Measurements from ENCODE around the gene POMGNT1.

The POMGNT1 gene

DNA sequence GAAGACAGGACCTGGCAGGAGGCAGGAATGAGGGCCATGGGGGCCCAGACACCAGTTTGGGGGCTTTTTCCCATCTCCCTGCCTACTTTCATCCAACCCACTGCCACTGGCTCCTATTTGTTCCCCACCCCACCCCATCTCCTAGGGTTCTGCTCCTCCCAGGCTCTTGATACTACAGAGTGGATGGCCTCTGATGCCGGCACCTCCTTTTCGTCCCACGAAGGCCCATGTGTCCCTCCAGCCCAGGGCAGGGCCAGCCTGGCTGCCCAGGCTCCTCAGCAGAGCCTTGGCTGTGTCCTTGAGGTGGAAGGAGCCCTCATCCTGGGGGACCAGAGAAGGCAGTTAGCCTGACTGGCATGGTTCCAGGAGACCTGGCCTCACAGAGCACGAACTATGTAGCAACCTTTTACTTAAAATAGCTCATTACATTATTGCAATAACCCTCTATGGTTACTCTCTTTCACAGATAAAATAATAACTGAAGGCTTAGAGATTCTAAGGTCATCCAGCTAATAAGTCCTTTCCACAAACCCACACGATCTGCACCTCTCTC is 3.5 kb downstream of the POMGNT1 start:
- H3K4me1 Mint-ChIP-seq (ENCODE audit: low read depth) = peaks cover 11% of the 10 kb centered on the region
- H3K36me3 Mint-ChIP-seq (ENCODE audit: low read depth) = peaks cover 16% of the 10 kb centered on the region
- H3K27me3 Mint-ChIP-seq (ENCODE audit: low read depth) = no peaks in the 10 kb centered on the region
- H3K9me3 Mint-ChIP-seq = no peaks in the 10 kb centered on the region
- H3K27ac Mint-ChIP-seq = no peak overlapping the region
- no peak overlapping the region for H3K4me3 Mint-ChIP-seq

- Mint-ChIP-seq H3K9me3 (no peaks in the 10 kb centered on the region), H3K27ac (no peak overlapping the region), H3K4me3 (no peak overlapping the region), H3K4me1 (ENCODE audit: low read depth) (peaks cover 7% of the 10 kb centered on the region), H3K27me3 (ENCODE audit: low read depth) (no peaks in the 10 kb centered on the region), H3K36me3 (ENCODE audit: low read depth) (peaks cover 20% of the 10 kb centered on the region)
Measured at GRCh38 chr1:46193984-46194570, 4.2 kb downstream of the POMGNT1 start.

DNA sequence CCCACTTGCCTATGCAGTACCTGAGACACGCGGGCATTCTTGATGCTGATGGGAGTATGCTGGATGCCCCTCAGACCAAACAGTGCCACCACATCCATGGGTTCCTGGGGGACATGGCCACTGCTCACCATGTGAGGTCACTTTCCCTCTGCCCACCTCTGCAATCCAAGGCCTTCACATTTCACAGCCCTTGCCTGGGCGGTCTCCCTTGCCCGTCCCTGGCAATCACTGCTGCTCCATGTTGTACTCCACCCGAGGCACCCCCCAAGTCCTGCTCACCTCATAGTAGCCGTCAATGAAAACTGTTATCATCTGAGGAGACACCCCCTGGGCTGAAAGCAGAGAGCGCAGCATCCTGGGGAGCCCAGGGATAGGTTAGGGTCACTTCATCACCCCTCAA is 4.9 kb downstream of the POMGNT1 start:
- no peaks in the 10 kb centered on the region for H3K27me3 Mint-ChIP-seq (ENCODE audit: low read depth)
- peaks cover 4% of the 10 kb centered on the region for H3K4me1 Mint-ChIP-seq (ENCODE audit: low read depth)
- H3K4me3 Mint-ChIP-seq = no peak overlapping the region
- no peak overlapping the region for H3K27ac Mint-ChIP-seq
- H3K36me3 Mint-ChIP-seq (ENCODE audit: low read depth) = peaks cover 20% of the 10 kb centered on the region
- no peaks in the 10 kb centered on the region for H3K9me3 Mint-ChIP-seq

DNA sequence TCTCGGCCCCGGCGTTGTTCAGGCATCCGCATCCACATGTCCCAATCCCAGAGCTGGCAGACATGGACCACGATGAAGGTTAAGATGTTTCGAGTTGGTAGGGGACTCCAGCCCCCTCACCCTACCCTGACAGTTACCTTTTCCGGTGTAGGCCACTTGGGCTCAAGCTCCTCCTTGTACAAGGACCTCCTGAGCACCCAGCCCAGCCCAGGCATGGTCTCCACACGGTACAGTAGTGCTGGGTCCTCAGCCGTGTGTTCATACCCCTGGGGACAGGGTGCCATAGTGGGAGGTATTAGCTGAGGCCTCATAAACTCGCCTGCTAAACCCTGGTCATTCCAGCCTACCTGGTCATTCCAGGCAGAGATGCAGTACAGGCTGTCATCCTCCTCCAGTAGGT is 6.1 kb downstream of the POMGNT1 start:
- H3K27me3 Mint-ChIP-seq (ENCODE audit: low read depth) = no peaks in the 10 kb centered on the region
- no peak overlapping the region for H3K4me3 Mint-ChIP-seq
- peaks cover 21% of the 10 kb centered on the region for H3K36me3 Mint-ChIP-seq (ENCODE audit: low read depth)
- no peaks in the 10 kb centered on the region for H3K9me3 Mint-ChIP-seq
- H3K4me1 Mint-ChIP-seq (ENCODE audit: low read depth) = peaks cover 4% of the 10 kb centered on the region
- H3K27ac Mint-ChIP-seq = no peak overlapping the region

DNA sequence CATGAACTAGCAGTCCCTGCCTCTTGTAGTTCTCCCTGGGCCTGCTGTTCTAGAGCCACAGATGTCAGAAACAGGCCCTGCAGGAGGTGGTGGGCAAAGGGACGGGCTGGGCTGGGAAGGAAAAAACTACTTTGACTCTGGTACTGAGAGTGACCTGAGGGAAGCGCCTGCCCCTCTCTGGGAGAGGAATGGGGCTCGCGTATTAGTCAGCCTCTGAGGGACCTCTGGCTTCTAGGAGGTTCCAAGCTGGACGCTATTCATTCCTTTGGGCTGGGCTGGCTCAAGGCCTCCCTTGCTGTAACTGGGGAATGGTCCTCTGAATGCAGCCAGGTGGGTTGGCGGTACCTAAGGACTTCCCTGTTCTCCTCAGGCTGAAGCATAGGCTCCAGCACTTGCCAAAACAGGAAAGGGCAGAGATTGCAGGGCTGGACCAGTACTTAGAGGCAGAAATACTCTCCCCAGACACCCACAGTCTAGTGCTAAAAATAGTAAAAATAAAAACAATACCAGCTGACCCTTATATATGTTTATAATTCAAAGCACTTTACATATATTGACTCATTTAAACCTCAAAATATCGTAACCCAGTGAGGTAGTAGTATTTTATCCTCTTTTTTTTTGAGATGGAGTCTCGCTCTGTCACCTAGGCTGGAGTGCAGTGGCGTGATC is 7.1 kb downstream of the POMGNT1 start:
- no peaks in the 10 kb centered on the region for H3K9me3 Mint-ChIP-seq
- no peaks in the 10 kb centered on the region for H3K27me3 Mint-ChIP-seq (ENCODE audit: low read depth)
- H3K36me3 Mint-ChIP-seq (ENCODE audit: low read depth) = peaks cover 18% of the 10 kb centered on the region
- H3K27ac Mint-ChIP-seq = no peak overlapping the region
- H3K4me1 Mint-ChIP-seq (ENCODE audit: low read depth) = peaks cover 3% of the 10 kb centered on the region
- no peak overlapping the region for H3K4me3 Mint-ChIP-seq

- Mint-ChIP-seq H3K4me3 (no peak overlapping the region), H3K27me3 (ENCODE audit: low read depth) (no peaks in the 10 kb centered on the region), H3K36me3 (ENCODE audit: low read depth) (peaks cover 16% of the 10 kb centered on the region)
Measured at GRCh38 chr1:46190539-46190938, 7.7 kb downstream of the POMGNT1 start.

GRCh38 chr1:46188295-46189030 is 9.8 kb downstream of the POMGNT1 start:
- Mint-ChIP-seq H3K9me3 (no peaks in the 10 kb centered on the region), H3K4me3 (no peak overlapping the region), H3K4me1 (ENCODE audit: low read depth) (peaks cover 10% of the 10 kb centered on the region), H3K27ac (peak overlapping the region; percentile 6), H3K27me3 (ENCODE audit: low read depth) (no peaks in the 10 kb centered on the region), H3K36me3 (ENCODE audit: low read depth) (peaks cover 11% of the 10 kb centered on the region)

More at GRCh38 chr1:46190539-46190938, 7.7 kb downstream of the POMGNT1 start:
- Mint-ChIP-seq H3K9me3 (no peaks in the 10 kb centered on the region), H3K4me1 (ENCODE audit: low read depth) (peaks cover 3% of the 10 kb centered on the region), H3K27ac (no peak overlapping the region)

DNA sequence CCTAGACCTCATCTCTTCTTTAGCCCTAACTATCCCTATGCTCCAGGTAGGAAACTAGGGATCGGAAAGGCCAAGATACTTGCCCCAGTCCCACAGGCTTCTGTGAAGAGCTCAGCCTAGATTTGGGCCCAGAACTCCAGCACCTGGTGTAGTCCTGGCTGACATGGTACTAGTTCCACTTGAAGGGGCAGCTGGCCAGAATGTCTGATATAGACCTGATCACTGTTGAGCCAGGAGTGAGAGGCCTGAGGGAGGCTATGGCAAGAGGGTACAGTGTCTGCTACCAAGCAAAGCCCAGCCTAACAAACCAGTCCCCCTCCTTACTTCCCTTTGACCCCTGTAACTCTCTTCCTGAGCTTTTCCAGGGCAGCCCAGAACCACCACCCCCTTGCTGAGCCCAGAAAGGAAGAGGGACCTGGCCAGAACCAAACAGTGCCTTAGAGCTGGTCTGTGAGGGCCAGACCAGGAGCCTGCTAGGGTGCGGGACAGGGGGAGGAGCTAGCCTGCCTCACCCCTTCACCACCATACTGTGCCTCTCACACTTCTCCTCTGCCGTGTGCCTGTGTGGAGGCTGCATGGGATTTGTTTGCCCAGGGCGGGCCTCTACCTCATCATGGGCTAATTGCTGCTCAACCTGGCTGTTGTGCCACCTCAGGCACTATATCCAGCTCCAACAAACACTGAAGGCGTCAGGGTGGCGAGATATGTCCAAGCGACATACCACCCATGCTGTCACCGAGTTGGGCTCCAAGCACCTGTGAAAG is 10.9 kb downstream of the POMGNT1 start:
- Mint-ChIP-seq H3K4me3 (no peak overlapping the region), H3K9me3 (no peaks in the 10 kb centered on the region), H3K36me3 (ENCODE audit: low read depth) (peaks cover 6% of the 10 kb centered on the region), H3K4me1 (ENCODE audit: low read depth) (peaks cover 10% of the 10 kb centered on the region), H3K27ac (no peak overlapping the region), H3K27me3 (ENCODE audit: low read depth) (no peaks in the 10 kb centered on the region)

- H3K4me1 Mint-ChIP-seq (ENCODE audit: low read depth) = peaks cover 13% of the 10 kb centered on the region
- peaks cover 6% of the 10 kb centered on the region for H3K36me3 Mint-ChIP-seq (ENCODE audit: low read depth)
- H3K4me3 Mint-ChIP-seq = no peak overlapping the region
- no peak overlapping the region for H3K27ac Mint-ChIP-seq
- H3K9me3 Mint-ChIP-seq = no peaks in the 10 kb centered on the region
- H3K27me3 Mint-ChIP-seq (ENCODE audit: low read depth) = no peaks in the 10 kb centered on the region
Measured at GRCh38 chr1:46186076-46186475, 12.2 kb downstream of the POMGNT1 start.

- Mint-ChIP-seq H3K4me3 (no peak overlapping the region), H3K27ac (peak overlapping the region; percentile 26), H3K9me3 (no peaks in the 10 kb centered on the region)
Measured at GRCh38 chr1:46184920-46185658, 13.1 kb downstream of the POMGNT1 start.

GRCh38 chr1:46183926-46184557 is 14.2 kb downstream of the POMGNT1 start:
- no peak overlapping the region for H3K27ac Mint-ChIP-seq
- no peaks in the 10 kb centered on the region for H3K27me3 Mint-ChIP-seq (ENCODE audit: low read depth)
- H3K4me3 Mint-ChIP-seq = no peak overlapping the region
- peaks cover 3% of the 10 kb centered on the region for H3K36me3 Mint-ChIP-seq (ENCODE audit: low read depth)
- no peaks in the 10 kb centered on the region for H3K9me3 Mint-ChIP-seq
- H3K4me1 Mint-ChIP-seq (ENCODE audit: low read depth) = peaks cover 13% of the 10 kb centered on the region

More at GRCh38 chr1:46184920-46185658, 13.1 kb downstream of the POMGNT1 start:
- H3K27me3 Mint-ChIP-seq (ENCODE audit: low read depth) = no peaks in the 10 kb centered on the region
- H3K4me1 Mint-ChIP-seq (ENCODE audit: low read depth) = peaks cover 13% of the 10 kb centered on the region
- H3K36me3 Mint-ChIP-seq (ENCODE audit: low read depth) = peaks cover 6% of the 10 kb centered on the region

- H3K9me3 Mint-ChIP-seq = no peaks in the 10 kb centered on the region
- H3K27ac Mint-ChIP-seq = no peak overlapping the region
- no peak overlapping the region for H3K4me3 Mint-ChIP-seq
- peaks cover 3% of the 10 kb centered on the region for H3K36me3 Mint-ChIP-seq (ENCODE audit: low read depth)
- H3K4me1 Mint-ChIP-seq (ENCODE audit: low read depth) = peaks cover 12% of the 10 kb centered on the region
- H3K27me3 Mint-ChIP-seq (ENCODE audit: low read depth) = no peaks in the 10 kb centered on the region
Measured at GRCh38 chr1:46183079-46183847, 15.0 kb downstream of the POMGNT1 start.

Data from T-helper 1 cell treated with Interleukin-12 subunit alpha and Interleukin-12 subunit beta and Interleukin-4 antibody, amounts not matched to agents 30 μg/mL and 1 μg/mL, for 36 hours (primary cell).